Activated B cell treated with CpG ODN at 0.5 μM for 24 hours (primary cell): Measurements from ENCODE around the gene MAB21L3. TPM values are rescaled to one million over a fixed set of nuclear protein-coding genes. Genes with fewer than 3 reads are reported as not detected.

ENCODE experiments used
- ATAC-seq: fragments of 200-7000 bp; cut with Tn5 transposase; one replicate; pipeline ENCODE4 v1.10.0; 2021; ENCODE audit warnings: low read depth, mild to moderate bottlenecking, moderate library complexity
- CTCF ChIA-PET: fragments of 350-600 bp; sonication (Branson Sonifier 250); formaldehyde crosslinking; loops from one replicate; lab custom pipeline; 2021; ENCODE audit warnings: antibody characterized with exemption; lab: Charles Lee
- POLR2A ChIA-PET: fragments of 350-600 bp; sonication (Branson Sonifier 250); formaldehyde crosslinking; loops from one replicate; lab custom pipeline; 2021; ENCODE audit warnings: antibody characterized with exemption; lab: Charles Lee
- DNase-seq: peaks from one replicate; pipeline ENCODE4 v3.0.0; 2022
- H3K27ac Mint-ChIP-seq: one replicate; pipeline ENCODE4 v1.8.0; 2020; ENCODE audit warnings: mixed read lengths
- H3K27me3 Mint-ChIP-seq: one replicate; pipeline ENCODE4 v1.8.0; 2021; ENCODE audit warnings: mixed read lengths
- H3K36me3 Mint-ChIP-seq: one replicate; pipeline ENCODE4 v1.8.0; 2021; ENCODE audit warnings: low read depth, mixed read lengths
- H3K4me1 Mint-ChIP-seq: one replicate; pipeline ENCODE4 v1.8.0; 2021; ENCODE audit warnings: mixed read lengths
- H3K4me3 Mint-ChIP-seq: one replicate; pipeline ENCODE4 v1.8.0; 2020; ENCODE audit warnings: mild to moderate bottlenecking, mixed read lengths
- H3K9me3 Mint-ChIP-seq: one replicate; pipeline ENCODE4 v1.8.0; 2020; ENCODE audit warnings: mixed read lengths
- intact Hi-C: fragments of 100-400 bp; cut with micrococcal nuclease; formaldehyde crosslinking; loops from one replicate; pipeline ENCODE4 v1.15.1; 2024
- total RNA-seq: library from RNA; stranded (reverse); gene quantifications from 2 replicates; pipeline ENCODE4 v1.2.3, GENCODE V29; 2022
- TF ChIP-seq, protein P1 (sequence below): fragments of 200-600 bp; IDR thresholded peaks from one replicate; pipeline ENCODE4 v1.8.0; 2022; ENCODE audit warnings: antibody characterized with exemption, mild to moderate bottlenecking

Gene MAB21L3
- total RNA-seq, 1 donor from 2014 or later: not detected

- POLR2A ChIA-PET: interaction anchor here (0.5 to 0.7 kb wide), 2 partner anchors 65 to 404 kb away, joined by 3 to 4 read pairs; no protein-coding TSS in a partner anchor
Observed at GRCh38 chr1:116151739-116152576, 40.8 kb downstream of the MAB21L3 start.

DNA sequence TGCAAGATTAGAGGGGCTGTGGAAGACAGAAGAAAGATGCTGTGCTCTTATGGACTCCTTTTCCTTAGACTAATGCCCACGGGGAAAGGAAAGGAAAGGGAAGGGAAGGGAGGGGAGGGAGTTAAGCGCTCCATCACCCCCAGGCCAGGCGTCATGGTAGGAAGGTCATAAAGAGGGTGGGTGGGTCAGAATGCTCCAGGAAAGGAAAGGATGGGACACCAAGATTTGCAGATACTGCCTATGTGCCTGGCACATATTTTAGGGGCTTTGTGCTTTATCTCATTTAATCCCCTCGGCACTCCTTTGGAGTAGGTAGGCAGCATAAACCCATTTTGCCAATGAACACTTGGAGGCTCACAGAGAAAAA lies 41.4 kb downstream of the MAB21L3 start:
- Mint-ChIP-seq H3K9me3 (no peaks in the 10 kb centered on the region), H3K27me3 (no peaks in the 10 kb centered on the region), H3K36me3 (no peaks in the 10 kb centered on the region), H3K4me3 (peak overlapping the region; percentile 33), H3K4me1 (peaks cover 3% of the 10 kb centered on the region), H3K27ac (no peak overlapping the region)
- POLR2A ChIA-PET: no interaction called here
- no peak for DNase-seq
- ATAC-seq: no peak
- intact Hi-C loops: loop anchor here (2.0 to 5.0 kb wide), 5 partner anchors 16 to 970 kb away; partner anchors contain the start of genes ATP1A1, CD58, TRIM45 and TTF2
- TF ChIP-seq, protein P1, sequence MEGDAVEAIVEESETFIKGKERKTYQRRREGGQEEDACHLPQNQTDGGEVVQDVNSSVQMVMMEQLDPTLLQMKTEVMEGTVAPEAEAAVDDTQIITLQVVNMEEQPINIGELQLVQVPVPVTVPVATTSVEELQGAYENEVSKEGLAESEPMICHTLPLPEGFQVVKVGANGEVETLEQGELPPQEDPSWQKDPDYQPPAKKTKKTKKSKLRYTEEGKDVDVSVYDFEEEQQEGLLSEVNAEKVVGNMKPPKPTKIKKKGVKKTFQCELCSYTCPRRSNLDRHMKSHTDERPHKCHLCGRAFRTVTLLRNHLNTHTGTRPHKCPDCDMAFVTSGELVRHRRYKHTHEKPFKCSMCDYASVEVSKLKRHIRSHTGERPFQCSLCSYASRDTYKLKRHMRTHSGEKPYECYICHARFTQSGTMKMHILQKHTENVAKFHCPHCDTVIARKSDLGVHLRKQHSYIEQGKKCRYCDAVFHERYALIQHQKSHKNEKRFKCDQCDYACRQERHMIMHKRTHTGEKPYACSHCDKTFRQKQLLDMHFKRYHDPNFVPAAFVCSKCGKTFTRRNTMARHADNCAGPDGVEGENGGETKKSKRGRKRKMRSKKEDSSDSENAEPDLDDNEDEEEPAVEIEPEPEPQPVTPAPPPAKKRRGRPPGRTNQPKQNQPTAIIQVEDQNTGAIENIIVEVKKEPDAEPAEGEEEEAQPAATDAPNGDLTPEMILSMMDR: no peak
- CTCF ChIA-PET: interaction anchor here (0.6 to 7.6 kb wide), 6 partner anchors 12 to 346 kb away, joined by 3 to 73 read pairs (median 4); no protein-coding TSS in a partner anchor

More at GRCh38 chr1:116151739-116152576, 40.8 kb downstream of the MAB21L3 start:
- Mint-ChIP-seq H3K36me3 (no peaks in the 10 kb centered on the region), H3K4me1 (peaks cover 3% of the 10 kb centered on the region), H3K27me3 (peaks cover 4% of the 10 kb centered on the region), H3K4me3 (peak overlapping the region; percentile 66), H3K27ac (peak overlapping the region; percentile 19), H3K9me3 (no peaks in the 10 kb centered on the region)
- intact Hi-C loops: loop anchor here (1.0 to 5.0 kb wide), 6 partner anchors 17 to 970 kb away; partner anchors contain the start of genes ATP1A1, CD58, TRIM45 and TTF2
- CTCF ChIA-PET: interaction anchor here (0.6 to 7.6 kb wide), 7 partner anchors 12 to 347 kb away, joined by 3 to 73 read pairs (median 4); no protein-coding TSS in a partner anchor
- DNase-seq: peak; percentile 76
- TF ChIP-seq, protein P1: peak; percentile 38
- ATAC-seq: peak; percentile 98

- no peaks in the 10 kb centered on the region for H3K36me3 Mint-ChIP-seq
- no peak for DNase-seq
- no peak overlapping the region for H3K4me3 Mint-ChIP-seq
- ChIA-PET CTCF (interaction anchor here (1.1 to 7.6 kb wide), 5 partner anchors 10 to 346 kb away, joined by 3 to 73 read pairs (median 8); no protein-coding TSS in a partner anchor), POLR2A (no interaction called here)
- TF ChIP-seq, protein P1: no peak
- H3K27me3 Mint-ChIP-seq: no peaks in the 10 kb centered on the region
- no peak overlapping the region for H3K27ac Mint-ChIP-seq
- intact Hi-C loops: loop anchor here (2.0 to 5.0 kb wide), 5 partner anchors 16 to 969 kb away; partner anchors contain the start of genes ATP1A1, CD58, TRIM45 and TTF2
- H3K4me1 Mint-ChIP-seq: peaks cover 3% of the 10 kb centered on the region
- H3K9me3 Mint-ChIP-seq: peaks cover 2% of the 10 kb centered on the region
- ATAC-seq: no peak
Observed at GRCh38 chr1:116152950-116153691, 41.9 kb downstream of the MAB21L3 start.

DNA sequence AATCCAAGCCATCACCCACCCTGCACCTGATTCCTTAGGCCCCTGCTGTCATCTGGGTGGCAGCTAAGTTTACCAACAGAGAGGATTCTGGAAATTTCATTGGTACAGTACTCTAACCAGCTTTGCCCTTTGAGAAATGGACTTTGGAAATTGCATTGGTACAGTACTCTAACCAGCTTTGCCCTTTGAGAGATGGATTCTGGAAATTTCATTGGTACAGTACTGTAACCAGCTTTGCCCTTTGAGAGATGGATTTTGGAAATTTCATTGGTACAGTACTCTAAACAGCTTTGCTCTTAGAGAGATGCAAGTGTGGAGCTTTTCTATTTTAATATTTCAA lies 42.5 kb downstream of the MAB21L3 start:
- TF ChIP-seq, protein P1: no peak
- no peak overlapping the region for H3K4me3 Mint-ChIP-seq
- H3K9me3 Mint-ChIP-seq: peaks cover 2% of the 10 kb centered on the region
- CTCF ChIA-PET: interaction anchor here (1.1 to 7.6 kb wide), 5 partner anchors 10 to 346 kb away, joined by 3 to 73 read pairs (median 8); no protein-coding TSS in a partner anchor
- no peak overlapping the region for H3K27ac Mint-ChIP-seq
- no peaks in the 10 kb centered on the region for H3K27me3 Mint-ChIP-seq
- H3K4me1 Mint-ChIP-seq: peaks cover 3% of the 10 kb centered on the region
- DNase-seq (no peak), ATAC-seq (no peak)
- POLR2A ChIA-PET: no interaction called here
- no peaks in the 10 kb centered on the region for H3K36me3 Mint-ChIP-seq
- intact Hi-C loops: loop anchor here (2.0 to 5.0 kb wide), 5 partner anchors 15 to 969 kb away; partner anchors contain the start of genes ATP1A1, CD58, TRIM45 and TTF2
